Activated CD4-positive, alpha-beta T cell treated with anti-CD3 and anti-CD28 coated beads, Interleukin-2, amount 50 U/mL, for 1 hour (primary cell): Measurements from ENCODE around the gene GLTPD2.

ENCODE experiments used
- DNase-seq: peaks from one replicate; pipeline ENCODE4 v3.0.0-alpha.2; 2020

Gene GLTPD2

GRCh38 chr17:4788807-4789700 lies at the start of gene GLTPD2:
Gene GLTPD2 (plus strand): TSS chr17:4788964. CDS start chr17:4789012, 48 bp downstream.
- no peak for DNase-seq

DNA sequence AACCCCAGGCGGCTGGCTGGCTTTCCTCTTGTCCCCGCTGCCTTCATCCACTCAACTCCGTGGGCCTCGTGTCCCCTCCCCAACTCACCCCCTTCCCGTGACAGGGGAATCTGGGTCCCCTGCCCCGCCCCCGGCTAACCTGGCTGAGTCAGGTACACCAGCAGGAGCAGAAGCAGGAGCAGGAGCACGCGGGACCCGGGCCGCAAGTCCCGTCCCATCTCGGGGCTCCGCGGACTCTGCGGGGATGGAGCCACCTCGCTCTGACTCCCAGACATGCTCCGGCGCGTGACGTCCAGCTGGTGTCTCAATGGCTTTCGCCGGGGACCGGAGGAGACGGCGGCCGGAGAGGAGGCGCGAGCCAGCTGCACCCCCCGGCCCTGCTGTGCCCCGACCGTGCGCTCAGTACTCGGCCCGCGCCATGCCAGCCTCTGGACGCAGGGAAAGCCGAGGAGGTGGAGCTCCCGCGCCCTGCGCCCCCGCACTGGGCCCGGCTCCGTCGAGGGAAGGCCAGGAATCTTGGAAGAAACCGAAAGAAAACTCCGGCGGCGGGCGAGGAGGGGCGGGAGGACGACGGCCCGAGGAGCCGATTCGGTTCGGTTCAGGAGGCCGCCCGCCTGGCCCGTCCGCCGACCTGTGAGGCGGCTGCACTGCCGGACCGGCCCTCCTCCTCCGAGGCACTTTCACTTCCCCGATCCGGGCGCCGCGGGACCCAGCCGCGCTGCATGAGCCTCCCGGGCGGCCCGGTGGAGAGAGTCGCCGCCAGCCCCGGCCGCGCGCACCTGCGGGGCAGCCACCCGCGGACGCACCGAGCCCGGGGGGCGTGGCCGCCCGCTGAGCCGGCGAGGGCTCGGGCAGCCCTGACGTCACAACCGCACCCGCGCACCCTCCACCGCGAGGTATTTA lies 49.4 kb upstream of the GLTPD2 start, which contains the start of the genes CXCL16 and ZMYND15:
TSS of gene CXCL16 (minus strand) at position 807 of the 903 bp plus-strand sequence. CDS start at position 218, 589 bp downstream.
TSS of gene ZMYND15 (plus strand) at position 712 of the 903 bp plus-strand sequence. CDS start 716 bp downstream, outside the sequence.
- DNase-seq: peak; percentile 67

- no peak for DNase-seq
Measured at GRCh38 chr17:4740025-4740351, 48.8 kb upstream of the GLTPD2 start.

GRCh38 chr17:4740584-4740983 lies 48.2 kb upstream of the GLTPD2 start:
- DNase-seq: no peak

GRCh38 chr17:4741544-4741943 lies 47.2 kb upstream of the GLTPD2 start:
- DNase-seq: no peak

GRCh38 chr17:4742133-4742532 lies 46.6 kb upstream of the GLTPD2 start:
- no peak for DNase-seq

- no peak for DNase-seq
Measured at GRCh38 chr17:4742629-4743028, 46.1 kb upstream of the GLTPD2 start.

DNA sequence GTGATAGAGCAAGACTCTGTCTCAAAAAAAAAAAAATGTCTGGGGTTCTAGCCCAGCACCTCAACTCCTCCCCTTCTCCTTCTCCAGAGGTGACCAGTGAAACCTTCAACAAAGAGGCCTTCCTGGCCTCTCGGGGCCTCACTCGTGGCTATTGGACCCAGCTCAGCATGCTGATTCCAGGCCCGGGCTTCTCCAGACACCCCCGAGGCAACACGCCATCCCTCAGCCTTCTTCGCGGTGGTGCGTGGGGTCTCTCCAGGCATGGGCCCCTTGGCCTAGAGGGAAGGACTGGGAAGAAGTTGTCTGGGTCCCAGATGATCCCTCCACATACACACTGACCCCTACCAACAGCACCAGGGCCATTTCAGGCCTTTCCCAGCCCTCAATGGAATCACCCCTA lies 45.5 kb upstream of the GLTPD2 start:
- no peak for DNase-seq

DNA sequence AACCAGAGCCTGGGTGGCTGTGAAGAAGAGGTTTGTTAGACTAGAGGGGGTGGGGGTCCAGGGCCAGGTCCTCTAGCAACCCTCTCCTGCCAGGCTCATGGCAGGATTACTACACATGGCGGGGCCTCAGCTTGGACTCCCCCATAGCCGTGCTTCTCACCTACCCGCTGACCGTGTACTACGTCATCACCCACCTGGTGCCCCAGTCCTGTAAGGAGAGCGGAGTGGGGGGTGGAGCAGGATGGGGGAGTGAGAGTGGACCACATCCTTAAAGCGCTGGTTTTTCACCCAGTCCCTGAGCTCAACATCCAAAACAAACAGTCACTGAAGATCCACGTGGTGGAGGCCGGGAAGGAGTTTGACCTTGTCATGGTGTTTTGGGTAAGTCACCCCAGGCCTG lies 44.9 kb upstream of the GLTPD2 start:
- DNase-seq: no peak

GRCh38 chr17:4744999-4745969 lies 43.5 kb upstream of the GLTPD2 start:
- no peak for DNase-seq

DNA sequence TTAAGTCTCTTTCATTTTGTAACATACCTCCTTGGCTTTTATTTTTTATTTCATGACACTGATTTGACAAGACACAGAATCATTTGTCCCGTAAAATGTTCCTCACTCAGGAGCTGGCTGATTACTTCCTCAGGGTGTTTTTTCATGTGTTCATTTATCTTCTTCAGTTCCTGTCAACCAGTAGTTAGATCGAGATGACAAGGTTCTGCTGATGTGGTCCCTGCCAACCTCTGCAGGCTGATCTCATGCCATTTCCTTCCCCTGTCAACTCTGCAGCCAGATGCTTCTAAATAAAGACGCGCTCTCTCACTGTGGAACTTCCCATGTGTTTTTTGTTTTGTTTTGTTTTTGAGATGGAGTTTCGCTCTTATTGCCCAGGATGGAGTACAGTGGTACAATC lies 40.9 kb upstream of the GLTPD2 start:
- peak; percentile 18 for DNase-seq

DNA sequence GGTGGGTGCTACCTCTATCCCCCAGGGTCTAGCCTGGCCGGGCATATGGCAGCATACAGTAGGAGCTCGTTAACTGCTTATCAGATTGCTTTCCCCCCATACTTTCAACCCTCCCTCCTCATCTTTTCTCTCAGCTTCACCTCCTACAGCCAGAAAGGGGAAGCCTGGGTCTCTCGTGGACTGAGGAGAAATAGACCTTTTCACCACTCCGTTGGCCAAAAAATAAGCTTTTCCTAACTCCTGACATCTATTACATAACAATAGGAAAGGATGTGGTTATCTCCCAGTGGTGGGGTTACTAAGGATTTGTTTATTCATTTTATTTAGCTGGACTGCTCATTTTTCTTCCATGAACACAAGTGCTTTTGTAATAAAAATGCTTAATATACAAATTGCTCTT lies 40.1 kb upstream of the GLTPD2 start:
- DNase-seq: no peak

- no peak for DNase-seq
Measured at GRCh38 chr17:4750606-4751005, 38.2 kb upstream of the GLTPD2 start.

GRCh38 chr17:4751932-4752331 lies 36.8 kb upstream of the GLTPD2 start:
- no peak for DNase-seq

GRCh38 chr17:4753392-4753791 lies 35.4 kb upstream of the GLTPD2 start:
- DNase-seq: no peak

GRCh38 chr17:4759776-4760236 lies 29.0 kb upstream of the GLTPD2 start:
- DNase-seq: no peak

DNA sequence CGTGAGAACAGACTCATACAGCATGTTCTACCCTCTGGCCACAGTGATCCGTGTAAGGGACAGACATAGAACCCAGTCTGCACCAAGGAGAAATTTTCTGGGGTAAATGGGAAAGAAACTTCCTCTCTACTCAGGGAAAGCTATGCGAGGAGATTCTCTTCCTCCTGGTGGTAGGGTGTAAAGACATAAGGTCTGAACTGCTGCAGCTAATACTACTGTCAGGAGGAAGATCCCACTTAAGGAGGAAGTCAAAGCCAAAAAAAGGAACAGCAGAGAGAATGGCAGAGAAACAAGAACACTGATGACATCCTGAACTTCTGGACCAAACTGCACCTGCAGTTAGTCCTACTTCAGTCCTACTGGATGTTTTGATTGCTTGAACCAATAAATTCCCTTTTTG lies 24.2 kb upstream of the GLTPD2 start:
- no peak for DNase-seq

DNA sequence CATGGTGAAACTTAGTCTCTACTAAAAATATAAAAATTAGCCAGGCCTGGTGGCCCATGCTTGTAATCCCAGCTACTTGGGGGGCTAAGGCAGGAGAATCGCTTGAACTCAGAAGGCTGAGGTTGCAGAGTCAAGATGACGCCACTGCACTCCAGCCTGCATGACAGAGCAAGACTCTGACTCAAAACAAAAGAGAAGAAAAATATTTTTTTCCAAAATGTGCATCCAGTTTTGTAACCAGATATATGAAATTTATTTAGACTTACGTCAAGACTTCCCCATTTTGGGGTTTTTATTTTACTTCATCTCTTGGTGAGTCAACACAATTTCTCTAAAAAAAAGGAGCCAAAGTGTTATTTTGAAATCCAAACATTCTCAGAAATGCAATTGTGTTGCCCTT lies 22.6 kb upstream of the GLTPD2 start:
- DNase-seq: no peak

- no peak for DNase-seq
Measured at GRCh38 chr17:4766723-4767122, 22.0 kb upstream of the GLTPD2 start.

DNA sequence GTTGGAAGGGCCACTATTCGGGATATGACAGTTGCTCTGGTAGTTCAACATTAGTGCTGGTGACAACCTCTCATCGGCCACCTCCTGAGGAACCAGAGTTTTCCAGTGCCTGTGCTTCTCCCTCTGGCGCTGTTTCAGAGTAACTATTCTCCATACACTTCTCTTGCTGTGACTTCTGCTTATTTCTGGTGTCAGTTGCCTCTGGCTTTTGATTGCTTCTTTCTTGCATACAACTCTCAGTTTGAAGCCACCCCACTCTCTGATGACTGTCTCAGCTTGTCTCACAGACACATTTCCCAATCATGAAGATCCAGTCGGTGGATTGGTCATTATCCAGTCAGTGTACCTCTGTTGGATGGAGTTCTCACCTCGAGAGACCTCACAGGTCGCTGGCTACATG lies 20.5 kb upstream of the GLTPD2 start:
- no peak for DNase-seq

- DNase-seq: no peak
Measured at GRCh38 chr17:4769628-4770027, 19.1 kb upstream of the GLTPD2 start.

GRCh38 chr17:4771519-4772234 lies 17.1 kb upstream of the GLTPD2 start, which contains the start of gene TM4SF5:
Gene TM4SF5 (plus strand): TSS chr17:4771886. CDS start chr17:4771923, 37 bp downstream.
- DNase-seq: no peak
